ENCODE data around the gene FAM83F. TPM values are rescaled to one million over a fixed set of nuclear protein-coding genes. Genes with fewer than 3 reads are reported as not detected.

The FAM83F gene
- total RNA-seq, 1 donor from 2014 or later, result 1.4 TPM

GRCh38 chr22:40056154-40056553, 61.4 kb downstream of the FAM83F start:
- H3K27me3 ChIP-seq (ENCODE audit: low read depth), result no peaks in the 10 kb centered on the region
- intact Hi-C loops (cut with DNase I), result no loop called here
- no peak for TF ChIP-seq CTCF (IDR thresholded peaks at IDR 0.05)
- no peak overlapping the region for H3K4me3 ChIP-seq
- H3K36me3 ChIP-seq, result no peaks in the 10 kb centered on the region
- DNase-seq, result no peak
- ATAC-seq, result no peak
- no peaks in the 10 kb centered on the region for H3K9me3 ChIP-seq
- H3K4me1 ChIP-seq, result peaks cover 31% of the 10 kb centered on the region
- no peak overlapping the region for H3K27ac ChIP-seq

- Histone ChIP-seq H3K36me3 (no peaks in the 10 kb centered on the region), H3K4me3 (no peak overlapping the region), H3K4me1 (peaks cover 27% of the 10 kb centered on the region), H3K27ac (no peak overlapping the region), H3K9me3 (no peaks in the 10 kb centered on the region), H3K27me3 (ENCODE audit: low read depth) (no peaks in the 10 kb centered on the region)
- no peak for TF ChIP-seq CTCF (IDR thresholded peaks at IDR 0.05)
- ATAC-seq (no peak), DNase-seq (no peak)
- intact Hi-C loops (cut with DNase I), result no loop called here
Measured at GRCh38 chr22:40056559-40056958, 61.8 kb downstream of the FAM83F start.

- no peaks in the 10 kb centered on the region for H3K36me3 ChIP-seq
- TF ChIP-seq CTCF (IDR thresholded peaks at IDR 0.05), result no peak
- H3K27ac ChIP-seq, result no peak overlapping the region
- H3K4me3 ChIP-seq, result no peak overlapping the region
- ATAC-seq (no peak), DNase-seq (no peak)
- no peaks in the 10 kb centered on the region for H3K27me3 ChIP-seq (ENCODE audit: low read depth)
- H3K9me3 ChIP-seq, result no peaks in the 10 kb centered on the region
- peaks cover 26% of the 10 kb centered on the region for H3K4me1 ChIP-seq
- intact Hi-C loops (cut with DNase I), result no loop called here
Measured at GRCh38 chr22:40057652-40058051, 62.9 kb downstream of the FAM83F start.

- Histone ChIP-seq H3K27me3 (ENCODE audit: low read depth) (no peaks in the 10 kb centered on the region), H3K27ac (no peak overlapping the region), H3K9me3 (no peaks in the 10 kb centered on the region), H3K36me3 (no peaks in the 10 kb centered on the region), H3K4me1 (peaks cover 23% of the 10 kb centered on the region), H3K4me3 (no peak overlapping the region)
- intact Hi-C loops (cut with DNase I), result no loop called here
- DNase-seq (no peak), ATAC-seq (no peak)
- TF ChIP-seq CTCF (IDR thresholded peaks at IDR 0.05), result no peak
Measured at GRCh38 chr22:40058265-40058664, 63.5 kb downstream of the FAM83F start.

- Histone ChIP-seq H3K9me3 (no peaks in the 10 kb centered on the region), H3K36me3 (no peaks in the 10 kb centered on the region), H3K4me3 (no peak overlapping the region), H3K27ac (no peak overlapping the region), H3K4me1 (peaks cover 6% of the 10 kb centered on the region), H3K27me3 (ENCODE audit: low read depth) (no peaks in the 10 kb centered on the region)
- no peak for TF ChIP-seq CTCF (IDR thresholded peaks at IDR 0.05)
- ATAC-seq, result no peak
- intact Hi-C loops (cut with DNase I), result no loop called here
- DNase-seq, result no peak
Measured at GRCh38 chr22:40065981-40066380, 71.2 kb downstream of the FAM83F start.

GRCh38 chr22:40067639-40068038, 72.9 kb downstream of the FAM83F start:
- no peak for TF ChIP-seq CTCF (IDR thresholded peaks at IDR 0.05)
- H3K4me1 ChIP-seq, result peaks cover 9% of the 10 kb centered on the region
- DNase-seq, result no peak
- ATAC-seq, result no peak
- no peaks in the 10 kb centered on the region for H3K27me3 ChIP-seq (ENCODE audit: low read depth)
- no peaks in the 10 kb centered on the region for H3K36me3 ChIP-seq
- intact Hi-C loops (cut with DNase I), result no loop called here
- no peak overlapping the region for H3K4me3 ChIP-seq
- no peaks in the 10 kb centered on the region for H3K9me3 ChIP-seq
- no peak overlapping the region for H3K27ac ChIP-seq
